Subcutaneous abdominal adipose tissue (tissue), 5 donors: Measurements from ENCODE around the gene SPRYD4.
"Not testable (repeated sequence)": the region's sequence is repeated elsewhere in the genome, so short reads cannot be mapped to it uniquely, and the experiment has no call there.

Experiments used
- H3K27ac ChIP-seq: one replicate; pipeline ENCODE4 v1.7.0; 2013; ENCODE audit warnings: low read depth, mild to moderate bottlenecking, inconsistent platforms, low read length, moderate library complexity
- H3K27me3 ChIP-seq, 5 donors: one replicate each; pipeline ENCODE4 v1.7.0; 2013; ENCODE audit warnings: low read length in 5 of 5, inconsistent platforms in 1 of 5; ENCODE audit not compliant: control insufficient read depth in 5 of 5, insufficient read depth in 4 of 5
- H3K36me3 ChIP-seq, 5 donors: one replicate each; pipeline ENCODE4 v1.7.0; 2013; ENCODE audit warnings: low read length in 5 of 5; ENCODE audit not compliant: control insufficient read depth in 5 of 5, insufficient read depth in 5 of 5
- H3K4me1 ChIP-seq, 5 donors: one replicate each; pipeline ENCODE4 v1.7.0; 2013; ENCODE audit warnings: low read length in 5 of 5, mild to moderate bottlenecking in 3 of 5, moderate library complexity in 1 of 5; ENCODE audit not compliant: control insufficient read depth in 5 of 5, insufficient read depth in 5 of 5
- H3K4me3 ChIP-seq, 5 donors: one replicate each; pipeline ENCODE4 v1.7.0; 2013; ENCODE audit warnings: low read length in 5 of 5, low read depth in 1 of 5
- H3K9ac ChIP-seq, 5 donors: one replicate each; pipeline ENCODE4 v1.7.0; 2013; ENCODE audit warnings: low read length in 5 of 5, mild to moderate bottlenecking in 4 of 5, moderate library complexity in 3 of 5
- H3K9me3 ChIP-seq, 5 donors: one replicate each; pipeline ENCODE4 v1.7.0; 2013; ENCODE audit warnings: low read length in 5 of 5; ENCODE audit not compliant: control insufficient read depth in 5 of 5
- donor health status: healthy.
- donor health status: healthy.
- donor health status: healthy.
- donor health status: healthy.
- donor health status: healthy.

The SPRYD4 gene

DNA sequence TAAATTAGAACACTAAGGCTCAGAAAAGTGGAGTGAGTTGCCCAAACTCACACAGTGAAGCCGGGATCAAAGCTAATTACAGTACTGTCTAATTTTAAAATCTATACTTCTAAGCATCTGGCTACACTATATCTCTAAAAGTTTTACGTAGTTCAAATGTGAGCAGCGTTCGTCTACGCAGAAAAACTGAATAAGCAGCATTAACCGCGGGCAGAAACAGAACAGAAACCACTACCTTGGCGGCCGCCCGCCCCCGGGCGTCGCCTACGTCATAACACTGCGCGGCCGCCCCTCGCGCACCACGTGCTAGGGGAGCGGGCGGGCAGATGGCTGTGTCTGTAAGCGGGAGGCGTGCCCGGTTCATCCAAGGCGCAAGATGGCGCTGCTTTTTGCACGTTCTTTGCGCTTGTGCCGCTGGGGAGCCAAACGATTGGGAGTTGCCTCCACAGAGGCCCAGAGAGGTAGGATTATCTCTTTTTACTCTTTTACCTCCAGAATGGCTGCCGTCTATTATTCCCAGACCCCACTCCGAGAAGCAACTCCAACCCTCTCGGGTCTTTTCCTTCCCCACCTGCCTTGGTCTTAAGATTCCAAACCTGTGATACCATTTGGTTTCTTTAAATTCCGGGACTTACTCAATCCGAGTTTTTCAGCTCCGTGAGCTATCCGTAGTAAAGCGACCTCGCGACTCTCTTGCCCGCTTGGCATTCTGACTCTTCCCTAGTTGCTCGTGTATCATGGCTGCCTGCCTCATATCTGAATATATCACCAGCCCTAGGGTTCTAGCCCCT lies at the start of gene SPRYD4:
SPRYD4 (plus strand) TSS at position 363 of the 791 bp plus-strand sequence; CDS start at position 377, 14 bp downstream.
- H3K9me3 ChIP-seq = no peaks in the 10 kb centered on the region
- peak within 1 kb of the TSS; percentile 93 for H3K27ac ChIP-seq
- H3K27me3 ChIP-seq = no peaks in the 10 kb centered on the region
- peaks cover 0 to 5% (median 4%) of the 10 kb centered on the region in 5 donors for H3K36me3 ChIP-seq
- peaks cover 0 to 23% (median 18%) of the 10 kb centered on the region in 5 donors for H3K4me1 ChIP-seq
- peak within 1 kb of the TSS; percentile 89 to 96 (median 92) for H3K9ac ChIP-seq
- H3K4me3 ChIP-seq = peak within 1 kb of the TSS; percentile 90 to 99 (median 98)

DNA sequence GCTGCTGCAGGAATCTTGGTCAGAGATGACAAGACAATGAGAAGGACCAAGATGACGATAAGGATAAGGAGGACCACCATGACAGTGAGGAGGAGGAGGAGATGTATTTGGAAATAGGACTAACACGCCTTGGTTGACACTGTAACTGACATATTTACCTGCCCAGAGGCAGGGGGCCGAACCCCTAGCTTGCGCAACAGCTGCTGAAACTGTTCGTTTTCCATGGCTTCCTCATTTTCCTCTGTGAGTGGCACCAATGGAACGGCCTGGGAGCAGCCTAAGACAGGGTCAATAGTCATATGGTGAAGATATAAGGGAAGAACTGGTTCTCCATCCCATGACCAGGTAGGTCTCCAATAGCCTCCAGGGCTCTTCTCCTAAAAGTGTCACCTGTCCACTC lies 48.0 kb upstream of the SPRYD4 start:
- no peaks in the 10 kb centered on the region for H3K27me3 ChIP-seq
- no peaks in the 10 kb centered on the region for H3K9me3 ChIP-seq
- no peak overlapping the region for H3K9ac ChIP-seq
- peaks cover 3 to 55% (median 27%) of the 10 kb centered on the region in 5 donors for H3K36me3 ChIP-seq
- H3K4me1 ChIP-seq = peaks cover 0 to 9% (median 7%) of the 10 kb centered on the region in 5 donors
- H3K4me3 ChIP-seq = no peak overlapping the region
- H3K27ac ChIP-seq = no peak overlapping the region

GRCh38 chr12:56425193-56425592 lies 43.2 kb upstream of the SPRYD4 start:
- H3K4me1 ChIP-seq = peaks cover 0 to 2% (median 0%) of the 10 kb centered on the region in 5 donors
- no peak overlapping the region for H3K4me3 ChIP-seq
- no peak overlapping the region for H3K9ac ChIP-seq
- no peaks in the 10 kb centered on the region for H3K27me3 ChIP-seq
- H3K36me3 ChIP-seq = peaks cover 3 to 58% (median 41%) of the 10 kb centered on the region in 5 donors
- no peak overlapping the region for H3K27ac ChIP-seq
- H3K9me3 ChIP-seq = no peaks in the 10 kb centered on the region

DNA sequence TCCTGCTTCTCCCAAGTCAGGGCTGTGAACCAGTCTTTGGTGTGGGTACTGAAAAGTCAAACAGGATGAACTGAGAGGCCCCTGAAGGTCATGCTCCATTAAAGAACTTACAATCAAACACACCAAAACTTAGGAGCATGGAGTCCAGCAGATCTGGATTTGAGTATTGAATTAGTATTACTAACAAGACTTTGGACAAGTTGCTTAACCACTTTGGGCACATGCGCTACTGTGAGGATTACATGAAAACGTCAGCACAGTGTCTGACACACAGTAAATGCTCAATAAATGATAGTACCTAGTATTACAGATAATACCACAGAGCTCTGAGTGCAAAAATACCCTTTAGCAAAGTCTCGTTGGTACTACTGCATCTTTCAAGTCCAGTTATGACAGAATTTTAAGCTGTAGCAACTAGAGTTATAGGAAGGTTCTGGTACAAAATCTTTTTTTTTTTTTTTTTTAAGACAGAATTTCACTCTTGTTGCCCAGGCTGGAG lies 42.4 kb upstream of the SPRYD4 start:
- Histone ChIP-seq H3K27ac (no peak overlapping the region), H3K9me3 (no peaks in the 10 kb centered on the region), H3K27me3 (no peaks in the 10 kb centered on the region), H3K4me1 (peaks cover 0 to 2% (median 0%) of the 10 kb centered on the region in 5 donors), H3K36me3 (peaks cover 3 to 57% (median 37%) of the 10 kb centered on the region in 5 donors), H3K4me3 (no peak overlapping the region), H3K9ac (no peak overlapping the region)

DNA sequence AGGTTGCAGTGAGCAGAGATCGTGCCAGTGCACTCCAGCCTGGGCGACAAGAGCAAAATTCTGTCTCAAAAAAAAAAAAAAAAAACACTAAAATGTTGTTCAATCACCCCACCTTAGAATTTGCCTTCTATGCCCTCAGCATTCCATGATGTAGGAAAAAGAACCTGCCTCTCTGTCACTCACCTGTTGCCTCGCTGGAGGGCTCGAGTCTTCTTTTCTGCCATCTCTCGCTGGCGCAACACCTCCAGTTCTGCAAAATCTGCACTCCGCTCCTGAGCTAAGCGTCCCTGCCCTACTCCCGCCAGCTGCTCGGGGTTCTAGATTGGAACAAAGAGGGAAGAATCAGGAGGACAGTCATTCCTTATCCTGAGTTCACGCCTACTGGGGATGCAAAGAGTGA lies 37.1 kb upstream of the SPRYD4 start:
- H3K4me3 ChIP-seq = no peak overlapping the region
- H3K36me3 ChIP-seq = peaks cover 0 to 38% (median 20%) of the 10 kb centered on the region in 5 donors
- no peaks in the 10 kb centered on the region for H3K27me3 ChIP-seq
- peaks cover 0 to 2% (median 0%) of the 10 kb centered on the region in 5 donors for H3K4me1 ChIP-seq
- no peak overlapping the region for H3K27ac ChIP-seq
- no peaks in the 10 kb centered on the region for H3K9me3 ChIP-seq
- H3K9ac ChIP-seq = no peak overlapping the region

DNA sequence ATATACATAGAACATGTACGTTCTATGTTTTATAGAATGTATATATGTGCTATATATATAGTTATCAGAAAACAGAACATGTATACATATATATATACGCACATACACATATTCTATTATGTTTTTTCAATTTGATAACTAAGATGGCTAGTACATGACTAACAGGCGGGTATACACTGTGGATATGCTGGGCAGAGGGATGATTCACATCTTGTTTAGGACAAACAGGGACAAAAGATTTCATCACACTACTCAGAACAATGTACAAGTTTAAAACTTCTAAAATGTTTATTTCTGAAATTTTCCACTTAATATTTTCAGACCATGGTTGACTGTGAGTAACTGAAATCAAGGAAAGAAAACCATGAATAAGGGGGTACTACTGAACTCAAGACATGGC lies 36.5 kb upstream of the SPRYD4 start:
- H3K27ac ChIP-seq = no peak overlapping the region
- H3K9ac ChIP-seq = no peak overlapping the region
- no peaks in the 10 kb centered on the region for H3K27me3 ChIP-seq
- peaks cover 0 to 38% (median 20%) of the 10 kb centered on the region in 5 donors for H3K36me3 ChIP-seq
- H3K4me1 ChIP-seq = peaks cover 0 to 2% (median 0%) of the 10 kb centered on the region in 5 donors
- H3K4me3 ChIP-seq = no peak overlapping the region
- H3K9me3 ChIP-seq = no peaks in the 10 kb centered on the region

DNA sequence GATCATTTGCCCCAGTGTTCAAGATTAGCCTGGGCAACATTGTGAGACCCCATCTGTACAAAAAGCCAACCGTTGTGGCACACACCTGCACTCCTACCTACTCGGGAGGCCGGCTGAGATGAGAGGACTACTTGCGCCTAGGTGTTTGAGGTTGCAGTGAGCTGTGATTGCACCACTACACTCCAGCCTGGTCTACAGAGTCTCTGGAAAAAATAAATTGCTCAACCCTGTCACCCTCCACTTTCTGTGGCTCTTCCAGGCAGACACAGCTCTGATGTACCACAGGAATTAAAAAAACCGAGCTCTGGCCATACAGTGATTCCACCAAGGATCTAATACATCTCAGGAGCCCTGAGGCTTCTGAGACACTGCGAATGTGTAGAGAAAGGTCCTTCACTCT lies 33.5 kb upstream of the SPRYD4 start:
- Histone ChIP-seq H3K9ac (no peak overlapping the region), H3K9me3 (no peaks in the 10 kb centered on the region), H3K36me3 (peaks cover 0 to 25% (median 9%) of the 10 kb centered on the region in 5 donors), H3K4me1 (no peaks in the 10 kb centered on the region), H3K27ac (no peak overlapping the region), H3K4me3 (no peak overlapping the region), H3K27me3 (no peaks in the 10 kb centered on the region)

- H3K27me3 ChIP-seq = no peaks in the 10 kb centered on the region
- H3K36me3 ChIP-seq = peaks cover 0 to 8% (median 4%) of the 10 kb centered on the region in 5 donors
- H3K9ac ChIP-seq = no peak overlapping the region
- H3K4me1 ChIP-seq = no peaks in the 10 kb centered on the region
- no peak overlapping the region for H3K4me3 ChIP-seq
- no peak overlapping the region for H3K27ac ChIP-seq
- no peaks in the 10 kb centered on the region for H3K9me3 ChIP-seq
Measured at GRCh38 chr12:56437430-56438176, 30.8 kb upstream of the SPRYD4 start.

- H3K27ac ChIP-seq, H3K4me3 ChIP-seq, H3K4me1 ChIP-seq, H3K36me3 ChIP-seq, H3K9me3 ChIP-seq, H3K9ac ChIP-seq, H3K27me3 ChIP-seq: not testable (repeated sequence)
Measured at GRCh38 chr12:56443208-56443607, 25.2 kb upstream of the SPRYD4 start.
